Measurements from ENCODE around the gene SCLY.

Gene SCLY

GRCh38 chr2:238105506-238106338 lies 44.9 kb downstream of the SCLY start:
- Histone ChIP-seq H3K18ac (ENCODE audit: low read length) (peak overlapping the region; percentile 85), H3K36me3 (replicated peaks in 1 of 2; ENCODE audit: control insufficient read depth in 2 of 2, insufficient read depth in 2 of 2, low read length in 2 of 2) (no peaks in the 10 kb centered on the region), H3K27ac (replicated peaks; ENCODE audit: low read length) (no peak overlapping the region), H2BK15ac (ENCODE audit: low read length) (peak overlapping the region; percentile 49), H2AK5ac (ENCODE audit: low read depth, low read length) (peak overlapping the region; percentile 86), H2BK120ac (ENCODE audit: low read depth, low read length) (peak overlapping the region; percentile 85), H3K27me3 (ENCODE audit: control insufficient read depth in 3 of 3, insufficient read depth in 3 of 3, low read depth in 1 of 3, low read length in 3 of 3) (no peaks in the 10 kb centered on the region), H2BK5ac (ENCODE audit: low read length) (peak overlapping the region; percentile 24), H3K9ac (ENCODE audit: low read depth, low read length, poor library complexity) (no peak overlapping the region), H4K91ac (ENCODE audit: low read depth, low read length, poor library complexity) (no peak overlapping the region), H3K4ac (ENCODE audit: low read length) (no peak overlapping the region), H3K23ac (ENCODE audit: low read depth, low read length, poor library complexity) (peak overlapping the region; percentile 97), H4K8ac (ENCODE audit: low read depth, low read length) (no peak overlapping the region), H2AFZ (ENCODE audit: low read length) (peak overlapping the region; percentile 15), H3K4me1 (ENCODE audit: control insufficient read depth in 2 of 2, insufficient read depth in 1 of 2, low read depth in 1 of 2, low read length in 2 of 2) (peaks cover 23 to 34% of the 10 kb centered on the region in 2 donors), H2BK12ac (ENCODE audit: low read length) (peak overlapping the region; percentile 73), H3K14ac (ENCODE audit: low read length) (no peak overlapping the region), H3K4me2 (ENCODE audit: insufficient read depth, low read length, poor library complexity, severe bottlenecking) (no peak overlapping the region), H3K9me3 (replicated peaks in 1 of 2; ENCODE audit: control insufficient read depth in 2 of 2, insufficient read depth in 1 of 2, low read depth in 1 of 2, low read length in 2 of 2) (no peaks in the 10 kb centered on the region), H3K79me1 (ENCODE audit: low read depth, low read length) (no peaks in the 10 kb centered on the region), H3K4me3 (ENCODE audit: low read length in 2 of 2) (no peak overlapping the region)
- WGBS, 2 donors (ENCODE audit: extremely low coverage in 2 of 2, insufficient read length in 2 of 2, insufficient replicate concordance in 1 of 2) = no CpG with 5 or more reads among the region's 28 CpGs
- DNase-seq (ENCODE audit: low spot score) = no peak

GRCh38 chr2:238106339-238106697 lies 45.5 kb downstream of the SCLY start:
- Histone ChIP-seq H4K91ac (ENCODE audit: low read depth, low read length, poor library complexity) (no peak overlapping the region), H3K18ac (ENCODE audit: low read length) (peak overlapping the region; percentile 85), H3K4me3 (ENCODE audit: low read length in 2 of 2) (no peak overlapping the region), H3K27ac (replicated peaks; ENCODE audit: low read length) (no peak overlapping the region), H3K4me2 (ENCODE audit: insufficient read depth, low read length, poor library complexity, severe bottlenecking) (no peak overlapping the region), H3K27me3 (ENCODE audit: control insufficient read depth in 3 of 3, insufficient read depth in 3 of 3, low read depth in 1 of 3, low read length in 3 of 3) (no peaks in the 10 kb centered on the region), H3K4me1 (ENCODE audit: control insufficient read depth in 2 of 2, insufficient read depth in 1 of 2, low read depth in 1 of 2, low read length in 2 of 2) (peaks cover 21 to 34% of the 10 kb centered on the region in 2 donors), H3K14ac (ENCODE audit: low read length) (no peak overlapping the region), H2BK120ac (ENCODE audit: low read depth, low read length) (peak overlapping the region; percentile 85), H3K4ac (ENCODE audit: low read length) (no peak overlapping the region), H3K9ac (ENCODE audit: low read depth, low read length, poor library complexity) (no peak overlapping the region), H2BK5ac (ENCODE audit: low read length) (peak overlapping the region; percentile 24), H2BK12ac (ENCODE audit: low read length) (peak overlapping the region; percentile 73), H2BK15ac (ENCODE audit: low read length) (peak overlapping the region; percentile 19), H3K36me3 (replicated peaks in 1 of 2; ENCODE audit: control insufficient read depth in 2 of 2, insufficient read depth in 2 of 2, low read length in 2 of 2) (no peaks in the 10 kb centered on the region), H2AK5ac (ENCODE audit: low read depth, low read length) (peak overlapping the region; percentile 86), H3K9me3 (replicated peaks in 1 of 2; ENCODE audit: control insufficient read depth in 2 of 2, insufficient read depth in 1 of 2, low read depth in 1 of 2, low read length in 2 of 2) (no peaks in the 10 kb centered on the region), H4K8ac (ENCODE audit: low read depth, low read length) (no peak overlapping the region), H2AFZ (ENCODE audit: low read length) (peak overlapping the region; percentile 15), H3K79me1 (ENCODE audit: low read depth, low read length) (no peaks in the 10 kb centered on the region), H3K23ac (ENCODE audit: low read depth, low read length, poor library complexity) (peak overlapping the region; percentile 97)
- WGBS, 2 donors (ENCODE audit: extremely low coverage in 2 of 2, insufficient read length in 2 of 2, insufficient replicate concordance in 1 of 2) = no CpG with 5 or more reads among the region's 13 CpGs
- DNase-seq (ENCODE audit: low spot score) = no peak

- no peak for DNase-seq (ENCODE audit: low spot score)
- H3K4ac ChIP-seq (ENCODE audit: low read length) = peak overlapping the region; percentile 31
- H2AK5ac ChIP-seq (ENCODE audit: low read depth, low read length) = peak overlapping the region; percentile 86
- H4K91ac ChIP-seq (ENCODE audit: low read depth, low read length, poor library complexity) = peak overlapping the region; percentile 75
- no peak overlapping the region for H3K4me3 ChIP-seq (ENCODE audit: low read length in 2 of 2)
- H3K27ac ChIP-seq (replicated peaks; ENCODE audit: low read length) = no peak overlapping the region
- no peak overlapping the region for H2BK12ac ChIP-seq (ENCODE audit: low read length)
- H4K8ac ChIP-seq (ENCODE audit: low read depth, low read length) = peak overlapping the region; percentile 45
- peak overlapping the region; percentile 88 for H3K18ac ChIP-seq (ENCODE audit: low read length)
- no CpG with 5 or more reads among the region's 28 CpGs for WGBS, 2 donors (ENCODE audit: extremely low coverage in 2 of 2, insufficient read length in 2 of 2, insufficient replicate concordance in 1 of 2)
- H3K4me2 ChIP-seq (ENCODE audit: insufficient read depth, low read length, poor library complexity, severe bottlenecking) = no peak overlapping the region
- peak overlapping the region; percentile 84 for H2BK120ac ChIP-seq (ENCODE audit: low read depth, low read length)
- no peak overlapping the region for H2BK5ac ChIP-seq (ENCODE audit: low read length)
- no peaks in the 10 kb centered on the region for H3K9me3 ChIP-seq (replicated peaks in 1 of 2; ENCODE audit: control insufficient read depth in 2 of 2, insufficient read depth in 1 of 2, low read depth in 1 of 2, low read length in 2 of 2)
- no peaks in the 10 kb centered on the region for H3K79me1 ChIP-seq (ENCODE audit: low read depth, low read length)
- peak overlapping the region; percentile 44 for H2AFZ ChIP-seq (ENCODE audit: low read length)
- H3K27me3 ChIP-seq (ENCODE audit: control insufficient read depth in 3 of 3, insufficient read depth in 3 of 3, low read depth in 1 of 3, low read length in 3 of 3) = no peaks in the 10 kb centered on the region
- H3K9ac ChIP-seq (ENCODE audit: low read depth, low read length, poor library complexity) = peak overlapping the region; percentile 30
- peak overlapping the region; percentile 52 for H3K23ac ChIP-seq (ENCODE audit: low read depth, low read length, poor library complexity)
- peaks cover 21 to 34% of the 10 kb centered on the region in 2 donors for H3K4me1 ChIP-seq (ENCODE audit: control insufficient read depth in 2 of 2, insufficient read depth in 1 of 2, low read depth in 1 of 2, low read length in 2 of 2)
- peak overlapping the region; percentile 19 for H2BK15ac ChIP-seq (ENCODE audit: low read length)
- H3K14ac ChIP-seq (ENCODE audit: low read length) = peak overlapping the region; percentile 63
- no peaks in the 10 kb centered on the region for H3K36me3 ChIP-seq (replicated peaks in 1 of 2; ENCODE audit: control insufficient read depth in 2 of 2, insufficient read depth in 2 of 2, low read length in 2 of 2)
These were observed 46.1 kb downstream of the SCLY start for GRCh38 chr2:238106698-238107524.

Data from neuronal stem cell (in vitro differentiated cells).